Measurements from ENCODE around the gene TIRAP.

DNA sequence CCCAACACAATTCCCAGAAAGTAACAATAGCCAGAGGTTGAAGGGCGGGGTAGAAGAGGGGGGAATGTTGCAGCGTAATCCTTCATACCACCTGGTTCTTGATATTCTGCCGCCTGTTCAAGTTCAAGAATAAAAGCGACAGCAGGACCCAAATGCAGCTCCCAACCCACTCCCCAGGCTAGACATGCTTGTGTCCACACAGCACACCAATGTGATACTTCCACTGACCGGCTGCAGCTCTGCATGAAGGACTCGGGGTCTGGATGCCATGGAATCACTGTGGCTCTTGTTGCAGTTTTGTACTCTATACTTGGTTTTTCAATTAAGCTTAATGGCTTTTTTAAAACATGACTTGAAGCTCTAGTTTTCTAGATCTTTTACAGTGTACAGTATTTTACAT is 20.7 kb upstream of the TIRAP start:
- TF ChIP-seq, protein P1, sequence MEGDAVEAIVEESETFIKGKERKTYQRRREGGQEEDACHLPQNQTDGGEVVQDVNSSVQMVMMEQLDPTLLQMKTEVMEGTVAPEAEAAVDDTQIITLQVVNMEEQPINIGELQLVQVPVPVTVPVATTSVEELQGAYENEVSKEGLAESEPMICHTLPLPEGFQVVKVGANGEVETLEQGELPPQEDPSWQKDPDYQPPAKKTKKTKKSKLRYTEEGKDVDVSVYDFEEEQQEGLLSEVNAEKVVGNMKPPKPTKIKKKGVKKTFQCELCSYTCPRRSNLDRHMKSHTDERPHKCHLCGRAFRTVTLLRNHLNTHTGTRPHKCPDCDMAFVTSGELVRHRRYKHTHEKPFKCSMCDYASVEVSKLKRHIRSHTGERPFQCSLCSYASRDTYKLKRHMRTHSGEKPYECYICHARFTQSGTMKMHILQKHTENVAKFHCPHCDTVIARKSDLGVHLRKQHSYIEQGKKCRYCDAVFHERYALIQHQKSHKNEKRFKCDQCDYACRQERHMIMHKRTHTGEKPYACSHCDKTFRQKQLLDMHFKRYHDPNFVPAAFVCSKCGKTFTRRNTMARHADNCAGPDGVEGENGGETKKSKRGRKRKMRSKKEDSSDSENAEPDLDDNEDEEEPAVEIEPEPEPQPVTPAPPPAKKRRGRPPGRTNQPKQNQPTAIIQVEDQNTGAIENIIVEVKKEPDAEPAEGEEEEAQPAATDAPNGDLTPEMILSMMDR (IDR thresholded peaks at IDR 0.05) = no peak
- TF ChIP-seq POLR2A (IDR thresholded peaks at IDR 0.05) = no peak
